Heart right ventricle (tissue), 16 donors: ENCODE data around the gene GPR108. TPM values are rescaled to one million over a fixed set of nuclear protein-coding genes. Genes with fewer than 3 reads are reported as not detected.

ENCODE experiments used
- ATAC-seq, 8 donors: fragments of 200-7000 bp; cut with Tn5 transposase; one replicate each; pipeline ENCODE4 v1.9.1; 2020; ENCODE audit warnings: mild to moderate bottlenecking in 8 of 8, moderate library complexity in 8 of 8, moderate number of reproducible peaks in 1 of 8
- DNase-seq, 2 donors: peaks; one replicate each; pipeline ENCODE4 v3.0.0-alpha.2; 2020
- H3K27ac ChIP-seq, 10 donors: fragments of 200-600 bp; sonication (generic) in 2 of 10; one replicate each; pipeline versions ENCODE4 v1.5.0 to v1.8.0; 2020 to 2022; ENCODE audit warnings: mild to moderate bottlenecking in 3 of 10
- H3K27me3 ChIP-seq, 7 donors: fragments of 200-600 bp; one replicate each; pipeline ENCODE4 v1.8.0; 2021 to 2022; ENCODE audit warnings: mild to moderate bottlenecking in 2 of 7
- H3K36me3 ChIP-seq, 9 donors: fragments of 200-600 bp; sonication (generic) in 1 of 9; one replicate each; pipeline versions ENCODE4 v1.5.0 to v1.8.0; 2020 to 2022; ENCODE audit warnings: mild to moderate bottlenecking in 2 of 9
- H3K4me1 ChIP-seq, 9 donors: fragments of 200-600 bp; sonication (generic) in 1 of 9; one replicate each; pipeline versions ENCODE4 v1.5.0 to v1.8.0; 2020 to 2022; ENCODE audit warnings: mild to moderate bottlenecking in 4 of 9
- H3K4me3 ChIP-seq, 10 donors: fragments of 200-600 bp; sonication (generic) in 2 of 10; one replicate each; pipeline versions ENCODE4 v1.5.0 to v1.8.0; 2020 to 2022; ENCODE audit warnings: mild to moderate bottlenecking in 7 of 10, moderate library complexity in 2 of 10
- H3K9me3 ChIP-seq, 11 donors: fragments of 200-600 bp in 10 of 11; sonication (generic) in 2 of 11; one replicate each; pipeline versions ENCODE4 v1.5.0 to v1.8.0; 2013 to 2022; ENCODE audit warnings: mild to moderate bottlenecking in 2 of 11, control low read depth in 1 of 11, moderate library complexity in 1 of 11
- WGBS, 2 donors: extraction: QIAGEN DNeasy Blood & Tissue Kit; methylation state at CpG; one replicate each; pipeline ENCODE4 v1.1.7; 2013; ENCODE audit warnings: inconsistent platforms in 1 of 2; 5-methylcytosine and 5-hydroxymethylcytosine counted together
- intact Hi-C, 10 donors: fragments of 100-400 bp; cut with DNase I; formaldehyde crosslinking; loops; one replicate each; pipeline versions ENCODE4 v1.11.1 to v1.14.2; 2022
- polyA plus RNA-seq, 2 donors: library from polyadenylated mRNA; stranded (reverse); fragments of 200-250 nt; gene quantifications; one replicate each; pipeline ENCODE4 v1.2.3, GENCODE V29; 2013
- total RNA-seq, 10 donors: library from RNA; stranded (reverse); fragmentation: NEBNext Ultra II Directional in 3 of 10; extraction: Animal tissue kit (Norgen Biotek cat#: 25700) in 3 of 10; gene quantifications; one replicate each; pipeline versions ENCODE4 v1.2.1 to v1.2.4, GENCODE V29; 2021 to 2023
- TF ChIP-seq, protein P1 (sequence below), 9 donors: fragments of 200-600 bp; sonication (generic) in 2 of 9; IDR thresholded peaks; one replicate each; pipeline versions ENCODE4 v1.5.0 to v1.8.0; 2021 to 2022; ENCODE audit warnings: antibody characterized with exemption in 9 of 9, mild to moderate bottlenecking in 5 of 9, moderate library complexity in 1 of 9
- donor health status: Arrhythmogenic right ventricular cardiomyopathy.
- donor health status: ischemic (EF 13 %, LVEDD 7.1; RV severe dilation, severe dysfunction).
- donor health status: healthy with polysubstance abuse.
- donor health status: DM: no; HTN: yes; CAD: no.
- donor health status: DM: no; HTN: no; CAD: no.
- donor health status: ischemic (EF 25% LVEDD 6.9; RV normal size, moderate dysfunction).
- donor health status: ischemic (EF 25% LVEDD 5.7; RV mildly dilated, moderate dysfunction).
- donor health status: healthy.
- donor health status: DM: yes; HTN: yes; CAD: no.
- donor health status: Ischemic cardiomyopathy.
- donor health status: ischemic (EF 35%, LVEDD 5.7; RV mildly dilated, moderate dysfunction).
- donor health status: nonischemic (EF 11% LVEDD 7.7; RV severe dilation, severe dysfunction).
- donor health status: DM: yes; HTN: yes; CAD: no.
- donor health status: PGD.
- donor health status: ischemic (EF 29% LVEDD 5.4; RV normal size, mild dysfunction).
- donor health status: nonischemic (EF 23%, LVEDD 6.1; RV moderate dilation, normal function).

The GPR108 gene
- total and polyA plus RNA-seq, 12 donors: 20.4 to 62.0 (median 23.5) TPM

DNA sequence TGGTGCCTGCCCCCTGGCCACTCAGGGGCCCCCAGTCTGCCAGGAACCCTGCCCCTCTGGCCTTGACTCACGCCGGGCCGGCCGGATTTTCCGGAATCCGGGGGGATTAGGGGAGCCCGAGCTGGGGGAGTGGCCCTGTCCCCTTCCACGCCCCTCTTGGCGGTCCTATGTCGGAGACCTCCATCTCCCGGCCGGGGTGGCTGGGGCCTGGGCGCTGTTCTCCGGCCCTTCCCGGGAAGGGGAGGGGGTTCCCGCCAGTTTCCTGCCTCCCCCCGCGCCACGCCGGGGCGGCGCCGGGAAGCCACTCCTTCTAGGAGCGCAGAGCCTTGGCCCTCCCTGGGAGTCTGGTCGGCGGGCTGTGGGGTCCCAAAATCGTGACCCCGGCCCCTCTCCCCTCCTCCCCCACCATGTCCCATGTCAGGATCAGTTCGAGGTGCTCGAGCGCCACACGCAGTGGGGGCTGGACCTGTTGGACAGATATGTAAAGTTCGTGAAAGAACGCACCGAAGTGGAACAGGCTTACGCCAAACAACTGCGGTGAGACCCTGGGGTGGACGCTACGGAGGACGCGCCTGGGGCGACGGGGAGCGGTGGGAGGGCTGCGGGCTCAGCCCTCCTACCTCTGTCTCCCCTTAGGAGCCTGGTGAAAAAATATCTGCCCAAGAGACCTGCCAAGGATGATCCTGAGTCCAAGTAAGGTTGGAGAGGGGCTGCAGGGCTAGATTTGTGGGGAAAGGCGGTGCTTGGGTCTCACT, 3.4 kb upstream of the GPR108 start:
- Histone ChIP-seq H3K4me1 (peaks cover 19 to 79% (median 69%) of the 10 kb centered on the region in 9 donors), H3K9me3 (no peaks in the 10 kb centered on the region), H3K36me3 (peaks cover 0 to 41% (median 10%) of the 10 kb centered on the region in 9 donors), H3K27me3 (peaks cover 0 to 10% (median 0%) of the 10 kb centered on the region in 7 donors), H3K27ac (peak overlapping the region; percentile 90 to 99 (median 96)), H3K4me3 (peak overlapping the region; percentile 81 to 97 (median 94))
- DNase-seq (peak; percentile 73 to 78), ATAC-seq (peak in 6 of 8 donors; percentile 0 to 3 (median 1))
- WGBS, 2 donors: 2 to 3% methylated on average over 46 of the region's 46 CpGs
- intact Hi-C loops: loop anchor here in 2 of 10 donors (5.0 to 10.0 kb wide), 2 partner anchors 226 to 357 kb away; no protein-coding TSS in a partner anchor
- TF ChIP-seq, protein P1, sequence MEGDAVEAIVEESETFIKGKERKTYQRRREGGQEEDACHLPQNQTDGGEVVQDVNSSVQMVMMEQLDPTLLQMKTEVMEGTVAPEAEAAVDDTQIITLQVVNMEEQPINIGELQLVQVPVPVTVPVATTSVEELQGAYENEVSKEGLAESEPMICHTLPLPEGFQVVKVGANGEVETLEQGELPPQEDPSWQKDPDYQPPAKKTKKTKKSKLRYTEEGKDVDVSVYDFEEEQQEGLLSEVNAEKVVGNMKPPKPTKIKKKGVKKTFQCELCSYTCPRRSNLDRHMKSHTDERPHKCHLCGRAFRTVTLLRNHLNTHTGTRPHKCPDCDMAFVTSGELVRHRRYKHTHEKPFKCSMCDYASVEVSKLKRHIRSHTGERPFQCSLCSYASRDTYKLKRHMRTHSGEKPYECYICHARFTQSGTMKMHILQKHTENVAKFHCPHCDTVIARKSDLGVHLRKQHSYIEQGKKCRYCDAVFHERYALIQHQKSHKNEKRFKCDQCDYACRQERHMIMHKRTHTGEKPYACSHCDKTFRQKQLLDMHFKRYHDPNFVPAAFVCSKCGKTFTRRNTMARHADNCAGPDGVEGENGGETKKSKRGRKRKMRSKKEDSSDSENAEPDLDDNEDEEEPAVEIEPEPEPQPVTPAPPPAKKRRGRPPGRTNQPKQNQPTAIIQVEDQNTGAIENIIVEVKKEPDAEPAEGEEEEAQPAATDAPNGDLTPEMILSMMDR (IDR thresholded peaks at IDR 0.05): no peak

DNA sequence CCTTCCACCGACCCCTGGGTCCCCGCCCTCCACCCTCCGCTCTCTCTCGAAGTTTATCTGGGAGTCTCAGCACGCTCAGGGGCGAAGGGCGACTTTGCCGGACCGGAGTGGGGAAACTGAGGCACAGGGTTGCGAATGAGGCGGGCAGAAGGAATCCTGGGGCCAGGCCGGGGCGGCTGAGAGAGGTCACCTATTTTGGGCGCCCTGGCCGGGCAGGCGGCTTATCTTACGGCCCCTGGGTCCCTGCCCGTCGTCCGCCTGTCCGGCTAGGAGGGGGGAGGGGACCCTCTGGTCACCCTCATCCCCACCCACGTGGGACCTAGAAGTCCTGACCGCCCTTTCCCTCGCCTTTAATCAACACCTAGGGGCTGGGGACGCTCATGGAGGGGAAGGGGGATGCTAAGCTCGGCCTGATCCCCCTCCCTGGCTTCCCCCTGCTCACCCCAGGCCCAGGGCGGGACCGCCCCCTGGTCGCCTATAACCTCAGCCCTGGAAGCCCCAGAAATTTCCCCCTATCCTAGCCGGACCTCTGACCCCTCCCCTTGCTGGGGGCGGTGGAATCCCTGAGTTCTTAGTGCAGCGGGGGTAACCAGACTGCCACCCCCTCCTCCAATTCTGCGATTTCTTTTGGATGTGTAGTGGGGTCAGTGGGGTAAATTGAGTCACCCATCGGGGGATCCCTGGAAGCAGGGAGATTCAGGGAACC, 2.7 kb upstream of the GPR108 start:
- WGBS, 2 donors: 0 to 1% methylated on average over 31 to 33 of the region's 34 CpGs
- H3K4me1 ChIP-seq: peaks cover 19 to 77% (median 63%) of the 10 kb centered on the region in 9 donors
- ATAC-seq (peak in 1 of 8 donors; percentile 7), DNase-seq (peak; percentile 47 to 63)
- H3K27ac ChIP-seq: peak overlapping the region; percentile 90 to 99 (median 96)
- no peaks in the 10 kb centered on the region for H3K9me3 ChIP-seq
- peaks cover 0 to 10% (median 0%) of the 10 kb centered on the region in 7 donors for H3K27me3 ChIP-seq
- H3K4me3 ChIP-seq: peak overlapping the region; percentile 81 to 97 (median 94)
- TF ChIP-seq, protein P1 (IDR thresholded peaks at IDR 0.05): no peak
- peaks cover 0 to 39% (median 8%) of the 10 kb centered on the region in 9 donors for H3K36me3 ChIP-seq
- intact Hi-C loops: loop anchor here in 8 of 10 donors (2.0 to 10.0 kb wide), 10 partner anchors 13 to 655 kb away; partner anchors contain the start of genes ALKBH7 (in 1 of the 8), PSPN (in 1 of the 8) and ZNF557 (in 1 of the 8)

DNA sequence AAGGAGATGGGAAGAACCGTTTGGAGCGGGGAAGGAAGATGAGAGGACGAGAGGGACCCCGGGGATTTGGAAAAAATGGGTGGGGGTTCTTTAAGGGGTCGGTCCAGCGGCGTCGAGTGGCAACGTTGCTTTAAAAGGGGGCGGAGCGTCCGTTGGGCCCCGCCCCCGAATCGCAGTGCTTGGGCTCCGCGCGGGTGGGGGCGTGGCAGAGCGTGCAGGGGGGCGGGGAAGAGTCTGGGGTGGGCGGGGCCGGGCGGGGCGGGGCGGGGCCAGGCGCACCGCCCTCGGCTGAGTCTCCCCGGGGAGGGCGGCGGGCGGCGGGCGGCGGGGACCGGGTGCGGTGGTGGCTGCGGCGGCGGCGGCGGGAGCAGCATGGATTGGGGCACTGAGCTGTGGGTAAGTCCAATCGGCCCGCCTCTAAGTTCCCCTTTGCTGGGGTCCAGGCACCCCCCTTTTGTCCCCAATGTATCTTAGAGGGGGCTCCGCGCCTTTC, 2.1 kb upstream of the GPR108 start, which contains the start of gene TRIP10:
Gene TRIP10 (plus strand): TSS at position 291 of the 493 bp plus-strand sequence. CDS start 82 bp downstream, at position 373.
- ATAC-seq: peak; percentile 30 to 66 (median 50)
- WGBS, 2 donors: 1% methylated on average over 35 to 47 of the region's 47 CpGs
- Histone ChIP-seq H3K27me3 (peaks cover 0 to 10% (median 0%) of the 10 kb centered on the region in 7 donors), H3K4me3 (peak within 1 kb of the TSS; percentile 81 to 97 (median 94)), H3K9me3 (no peaks in the 10 kb centered on the region), H3K27ac (peak within 1 kb of the TSS; percentile 90 to 100 (median 96)), H3K36me3 (peaks cover 0 to 40% (median 8%) of the 10 kb centered on the region in 9 donors), H3K4me1 (peaks cover 15 to 73% (median 59%) of the 10 kb centered on the region in 9 donors)
- intact Hi-C loops: loop anchor here in 8 of 10 donors (2.0 to 10.0 kb wide), 9 partner anchors 13 to 655 kb away; partner anchors contain the start of genes ALKBH7 (in 1 of the 8), PSPN (in 1 of the 8) and ZNF557 (in 1 of the 8)
- TF ChIP-seq, protein P1 (IDR thresholded peaks at IDR 0.05): no peak
- peak; percentile 90 for DNase-seq
